H1 (cell line): ENCODE results near the gene GGN. TPM values are rescaled to one million over a fixed set of nuclear protein-coding genes. Genes with fewer than 3 reads are reported as not detected.

Source experiments
- BACH1 ChIP-seq: IDR thresholded peaks from 2 replicates; pipeline ENCODE4 v1.6.1; 2012; ENCODE audit warnings: low read length, improper control_type of control experiment
- CBX5 ChIP-seq: fragments of 300-800, 300-1000 bp; sonication (generic); IDR thresholded peaks from 2 replicates; pipeline ENCODE4 v1.7.1; 2016; ENCODE audit warnings: antibody characterized with exemption, low read length, low read depth
- CREB1 ChIP-seq: IDR thresholded peaks from 2 replicates; pipeline ENCODE4 v1.6.1; 2012; ENCODE audit warnings: inconsistent platforms
- EGR1 ChIP-seq: IDR thresholded peaks from 2 replicates; pipeline ENCODE4 v1.6.1; 2011; ENCODE audit warnings: low read depth, low read length, borderline replicate concordance
- HDAC6 ChIP-seq: IDR thresholded peaks from one replicate; pipeline ENCODE4 v1.7.1; 2012; ENCODE audit warnings: low read depth, mild to moderate bottlenecking, inconsistent platforms, low read length, moderate library complexity
- POU5F1 ChIP-seq: IDR thresholded peaks from 2 replicates; pipeline ENCODE4 v1.6.1; 2011; ENCODE audit warnings: low read depth, mild to moderate bottlenecking, low read length, moderate library complexity
- SIRT6 ChIP-seq: IDR thresholded peaks from one replicate; pipeline ENCODE4 v1.7.1; 2012; ENCODE audit warnings: low read length, inconsistent platforms
- SP1 ChIP-seq: IDR thresholded peaks from 2 replicates; pipeline ENCODE4 v1.6.1; 2011; ENCODE audit warnings: low read depth, low read length
- TEAD4 ChIP-seq: IDR thresholded peaks from 2 replicates; pipeline ENCODE4 v1.6.1; 2012; ENCODE audit warnings: low read depth, low read length, inconsistent platforms, mixed read lengths
- ZNF274 ChIP-seq: IDR thresholded peaks from 2 replicates; pipeline ENCODE4 v1.7.0; 2012; ENCODE audit warnings: low read length, borderline replicate concordance; ENCODE audit errors: extremely low read depth
- polyA plus RNA-seq, 7 experiments: library from polyadenylated mRNA; depleted of rRNA in 3 of 7; stranded (reverse) in 5 of 7; unstranded in 2 of 7; fragments of >200 nt in 5 of 7; fragments of 200-250 nt in 2 of 7; gene quantifications; 1 replicate in 5 of 7; 2 replicates in 1 of 7; 4 replicates in 1 of 7; pipeline versions ENCODE4 v1.2.1 to v1.2.3, GENCODE V29; 2011 to 2013; ENCODE audit warnings: missing spikeins in 2 of 7, mixed read lengths in 2 of 7
- total RNA-seq: library from RNA; stranded (reverse); fragmentation: NEBNext Ultra II Directional; extraction: Animal tissue kit (Norgen Biotek cat#: 25700); gene quantifications from 2 replicates; pipeline ENCODE4 v1.2.1, GENCODE V29; 2021
- TF ChIP-seq, protein P1 (sequence below): IDR thresholded peaks from 2 replicates; pipeline ENCODE4 v1.6.1; 2011; ENCODE audit warnings: low read depth, mild to moderate bottlenecking, low read length; ENCODE audit not compliant: insufficient read depth
- TF ChIP-seq, protein P2 (sequence below): fragments of 300-600 bp; sonication (generic); IDR thresholded peaks from 2 replicates; pipeline ENCODE4 v1.7.1; 2012; ENCODE audit warnings: low read length, moderate library complexity, mild to moderate bottlenecking, inconsistent platforms; ENCODE audit not compliant: insufficient replicate concordance

The GGN gene
- total and polyA plus RNA-seq, 2 of the 8 experiments (the other 6 are each of a cell fraction or from before 2014, with no cell fraction given), result 0.47 to 1.2 TPM

- TF ChIP-seq, protein P1, sequence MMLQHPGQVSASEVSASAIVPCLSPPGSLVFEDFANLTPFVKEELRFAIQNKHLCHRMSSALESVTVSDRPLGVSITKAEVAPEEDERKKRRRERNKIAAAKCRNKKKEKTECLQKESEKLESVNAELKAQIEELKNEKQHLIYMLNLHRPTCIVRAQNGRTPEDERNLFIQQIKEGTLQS, result no peak
- TF ChIP-seq POU5F1 (no peak), SP1 (no peak), HDAC6 (no peak), CBX5 (no peak), SIRT6 (no peak), CREB1 (no peak; the same call in 1 of the 2 replicates), ZNF274 (no peak), BACH1 (peak; percentile 99), EGR1 (no peak), TEAD4 (peak; percentile 53; the same call in 1 of the 2 replicates)
- TF ChIP-seq, protein P2, sequence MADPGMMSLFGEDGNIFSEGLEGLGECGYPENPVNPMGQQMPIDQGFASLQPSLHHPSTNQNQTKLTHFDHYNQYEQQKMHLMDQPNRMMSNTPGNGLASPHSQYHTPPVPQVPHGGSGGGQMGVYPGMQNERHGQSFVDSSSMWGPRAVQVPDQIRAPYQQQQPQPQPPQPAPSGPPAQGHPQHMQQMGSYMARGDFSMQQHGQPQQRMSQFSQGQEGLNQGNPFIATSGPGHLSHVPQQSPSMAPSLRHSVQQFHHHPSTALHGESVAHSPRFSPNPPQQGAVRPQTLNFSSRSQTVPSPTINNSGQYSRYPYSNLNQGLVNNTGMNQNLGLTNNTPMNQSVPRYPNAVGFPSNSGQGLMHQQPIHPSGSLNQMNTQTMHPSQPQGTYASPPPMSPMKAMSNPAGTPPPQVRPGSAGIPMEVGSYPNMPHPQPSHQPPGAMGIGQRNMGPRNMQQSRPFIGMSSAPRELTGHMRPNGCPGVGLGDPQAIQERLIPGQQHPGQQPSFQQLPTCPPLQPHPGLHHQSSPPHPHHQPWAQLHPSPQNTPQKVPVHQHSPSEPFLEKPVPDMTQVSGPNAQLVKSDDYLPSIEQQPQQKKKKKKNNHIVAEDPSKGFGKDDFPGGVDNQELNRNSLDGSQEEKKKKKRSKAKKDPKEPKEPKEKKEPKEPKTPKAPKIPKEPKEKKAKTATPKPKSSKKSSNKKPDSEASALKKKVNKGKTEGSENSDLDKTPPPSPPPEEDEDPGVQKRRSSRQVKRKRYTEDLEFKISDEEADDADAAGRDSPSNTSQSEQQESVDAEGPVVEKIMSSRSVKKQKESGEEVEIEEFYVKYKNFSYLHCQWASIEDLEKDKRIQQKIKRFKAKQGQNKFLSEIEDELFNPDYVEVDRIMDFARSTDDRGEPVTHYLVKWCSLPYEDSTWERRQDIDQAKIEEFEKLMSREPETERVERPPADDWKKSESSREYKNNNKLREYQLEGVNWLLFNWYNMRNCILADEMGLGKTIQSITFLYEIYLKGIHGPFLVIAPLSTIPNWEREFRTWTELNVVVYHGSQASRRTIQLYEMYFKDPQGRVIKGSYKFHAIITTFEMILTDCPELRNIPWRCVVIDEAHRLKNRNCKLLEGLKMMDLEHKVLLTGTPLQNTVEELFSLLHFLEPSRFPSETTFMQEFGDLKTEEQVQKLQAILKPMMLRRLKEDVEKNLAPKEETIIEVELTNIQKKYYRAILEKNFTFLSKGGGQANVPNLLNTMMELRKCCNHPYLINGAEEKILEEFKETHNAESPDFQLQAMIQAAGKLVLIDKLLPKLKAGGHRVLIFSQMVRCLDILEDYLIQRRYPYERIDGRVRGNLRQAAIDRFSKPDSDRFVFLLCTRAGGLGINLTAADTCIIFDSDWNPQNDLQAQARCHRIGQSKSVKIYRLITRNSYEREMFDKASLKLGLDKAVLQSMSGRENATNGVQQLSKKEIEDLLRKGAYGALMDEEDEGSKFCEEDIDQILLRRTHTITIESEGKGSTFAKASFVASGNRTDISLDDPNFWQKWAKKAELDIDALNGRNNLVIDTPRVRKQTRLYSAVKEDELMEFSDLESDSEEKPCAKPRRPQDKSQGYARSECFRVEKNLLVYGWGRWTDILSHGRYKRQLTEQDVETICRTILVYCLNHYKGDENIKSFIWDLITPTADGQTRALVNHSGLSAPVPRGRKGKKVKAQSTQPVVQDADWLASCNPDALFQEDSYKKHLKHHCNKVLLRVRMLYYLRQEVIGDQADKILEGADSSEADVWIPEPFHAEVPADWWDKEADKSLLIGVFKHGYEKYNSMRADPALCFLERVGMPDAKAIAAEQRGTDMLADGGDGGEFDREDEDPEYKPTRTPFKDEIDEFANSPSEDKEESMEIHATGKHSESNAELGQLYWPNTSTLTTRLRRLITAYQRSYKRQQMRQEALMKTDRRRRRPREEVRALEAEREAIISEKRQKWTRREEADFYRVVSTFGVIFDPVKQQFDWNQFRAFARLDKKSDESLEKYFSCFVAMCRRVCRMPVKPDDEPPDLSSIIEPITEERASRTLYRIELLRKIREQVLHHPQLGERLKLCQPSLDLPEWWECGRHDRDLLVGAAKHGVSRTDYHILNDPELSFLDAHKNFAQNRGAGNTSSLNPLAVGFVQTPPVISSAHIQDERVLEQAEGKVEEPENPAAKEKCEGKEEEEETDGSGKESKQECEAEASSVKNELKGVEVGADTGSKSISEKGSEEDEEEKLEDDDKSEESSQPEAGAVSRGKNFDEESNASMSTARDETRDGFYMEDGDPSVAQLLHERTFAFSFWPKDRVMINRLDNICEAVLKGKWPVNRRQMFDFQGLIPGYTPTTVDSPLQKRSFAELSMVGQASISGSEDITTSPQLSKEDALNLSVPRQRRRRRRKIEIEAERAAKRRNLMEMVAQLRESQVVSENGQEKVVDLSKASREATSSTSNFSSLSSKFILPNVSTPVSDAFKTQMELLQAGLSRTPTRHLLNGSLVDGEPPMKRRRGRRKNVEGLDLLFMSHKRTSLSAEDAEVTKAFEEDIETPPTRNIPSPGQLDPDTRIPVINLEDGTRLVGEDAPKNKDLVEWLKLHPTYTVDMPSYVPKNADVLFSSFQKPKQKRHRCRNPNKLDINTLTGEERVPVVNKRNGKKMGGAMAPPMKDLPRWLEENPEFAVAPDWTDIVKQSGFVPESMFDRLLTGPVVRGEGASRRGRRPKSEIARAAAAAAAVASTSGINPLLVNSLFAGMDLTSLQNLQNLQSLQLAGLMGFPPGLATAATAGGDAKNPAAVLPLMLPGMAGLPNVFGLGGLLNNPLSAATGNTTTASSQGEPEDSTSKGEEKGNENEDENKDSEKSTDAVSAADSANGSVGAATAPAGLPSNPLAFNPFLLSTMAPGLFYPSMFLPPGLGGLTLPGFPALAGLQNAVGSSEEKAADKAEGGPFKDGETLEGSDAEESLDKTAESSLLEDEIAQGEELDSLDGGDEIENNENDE, result no peak
Measured at GRCh38 chr19:38434549-38435051, 46.8 kb upstream of the GGN start (continued).
